Adrenal gland (tissue), 5 donors: ENCODE results near the gene SLC22A13.

ENCODE experiments used
- CTCF ChIP-seq, 6 experiments: fragments of 450-650 bp in 4 of 6; fragments of 200-600 bp in 2 of 6; sonication (generic) in 1 of 6; IDR thresholded peaks; 1 replicate in 5 of 6; 2 replicates in 1 of 6; pipeline versions ENCODE4 v1.5.1 to v1.8.0; 2016 to 2021; ENCODE audit warnings: antibody characterized with exemption in 6 of 6, mild to moderate bottlenecking in 2 of 6, moderate library complexity in 1 of 6
- POLR2A ChIP-seq, 2 donors: fragments of 450-650 bp; IDR thresholded peaks; one replicate each; pipeline ENCODE4 v1.6.1; 2017; ENCODE audit warnings: antibody characterized with exemption in 2 of 2, mild to moderate bottlenecking in 2 of 2, moderate library complexity in 1 of 2
- donor health status: DM: no; HTN: no; CAD: no.

DNA sequence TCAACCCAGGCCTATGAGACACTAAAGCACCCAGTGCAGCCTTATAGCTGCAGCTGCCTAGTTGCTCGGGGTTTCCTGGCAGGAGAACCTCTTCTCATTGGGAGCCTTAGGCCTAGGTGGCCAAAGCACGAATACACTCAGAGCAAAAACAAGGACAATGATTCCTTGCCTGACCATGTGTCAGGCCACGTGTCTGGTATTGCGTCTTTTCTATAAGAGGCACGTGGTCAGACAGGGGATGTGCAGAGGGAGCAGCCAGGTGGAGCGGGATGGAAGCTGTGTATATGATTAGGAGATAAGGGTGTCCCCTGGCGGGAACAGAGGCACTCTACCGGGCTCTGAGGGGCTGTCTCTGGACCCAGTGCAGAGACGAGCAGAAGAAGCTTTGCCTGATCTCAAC lies 42.8 kb downstream of the SLC22A13 start:
- no peak for TF ChIP-seq CTCF (IDR thresholded peaks at IDR 0.05)
- TF ChIP-seq POLR2A (IDR thresholded peaks at IDR 0.05) = no peak
